ENCODE results near the gene KCNIP4.

The KCNIP4 gene

DNA sequence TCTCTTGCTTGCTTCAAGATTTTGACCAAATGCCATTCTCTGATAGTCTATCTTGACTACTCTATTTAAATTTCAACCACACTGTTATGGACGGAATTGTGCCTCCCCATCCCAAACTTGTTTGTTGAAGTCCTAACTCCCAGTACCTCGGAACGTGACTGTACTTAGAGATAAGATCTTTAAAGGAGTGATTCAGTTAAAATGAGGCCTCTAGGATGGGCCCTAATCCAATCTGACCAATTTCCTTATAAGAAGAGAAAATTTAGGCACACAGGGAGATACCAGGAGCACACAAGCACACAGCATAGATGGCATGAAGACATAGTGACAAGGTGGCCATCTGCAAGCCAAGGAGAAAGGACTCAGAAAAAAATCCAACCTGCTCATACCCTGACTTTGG, 269.9 kb downstream of the KCNIP4 start:
- DNase-seq = no peak

DNA sequence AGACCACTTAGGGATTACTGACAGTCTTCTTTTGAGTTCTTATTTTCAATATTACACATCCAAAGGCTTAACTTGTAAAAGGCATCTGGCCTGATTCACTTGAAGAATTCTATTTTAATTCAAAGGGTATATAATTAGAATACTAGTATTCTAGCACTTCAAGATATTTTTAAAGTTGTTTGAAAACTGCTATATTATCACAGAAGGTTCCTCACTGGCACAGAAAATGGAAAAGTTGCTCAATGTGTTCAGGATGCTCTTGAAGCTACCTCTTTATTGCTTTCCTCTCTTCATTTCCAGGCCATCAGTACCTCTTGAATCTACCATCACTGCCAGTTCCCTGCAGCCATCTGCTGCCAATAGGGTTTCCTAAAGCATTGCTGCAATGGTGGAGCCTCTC, 271.4 kb downstream of the KCNIP4 start:
- no peak for DNase-seq

DNA sequence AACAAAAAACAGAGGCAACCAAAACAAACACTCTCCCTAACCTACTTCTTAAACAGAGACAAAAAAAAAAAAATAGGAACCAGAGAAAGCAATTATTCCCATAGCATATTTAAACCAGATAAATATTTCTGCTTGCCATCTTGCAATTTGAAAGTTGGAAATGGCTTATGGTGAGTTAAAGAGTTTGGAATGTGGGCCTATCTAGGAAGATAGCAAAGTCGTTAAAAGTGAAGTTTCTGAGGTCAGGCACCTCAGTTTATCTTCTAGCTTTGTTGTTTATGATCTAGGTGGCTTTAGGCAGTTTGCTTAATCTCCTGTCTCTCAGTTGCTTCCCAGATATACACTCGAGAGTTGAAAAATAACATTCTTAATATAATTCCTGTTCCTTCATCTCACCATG, 284.2 kb downstream of the KCNIP4 start:
- DNase-seq = no peak

DNA sequence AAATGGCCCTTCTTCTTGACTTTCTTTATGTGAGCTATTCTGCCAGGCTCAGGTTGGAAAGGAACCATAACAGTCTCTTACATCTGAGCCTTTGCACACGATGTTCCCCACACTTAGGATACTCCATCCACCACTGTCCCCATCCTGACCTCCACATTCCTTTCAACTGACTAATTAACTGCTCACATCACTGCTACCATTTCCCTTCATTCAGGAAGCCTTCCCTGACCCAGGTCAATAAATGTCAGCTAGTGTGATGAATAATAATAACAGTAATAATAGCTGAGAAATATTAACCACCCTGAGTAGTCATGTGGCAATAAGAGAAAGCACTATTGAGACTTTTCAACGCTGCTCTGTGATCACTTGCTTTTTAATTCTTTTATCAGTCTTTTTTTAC, 291.7 kb downstream of the KCNIP4 start:
- no peak for DNase-seq

DNA sequence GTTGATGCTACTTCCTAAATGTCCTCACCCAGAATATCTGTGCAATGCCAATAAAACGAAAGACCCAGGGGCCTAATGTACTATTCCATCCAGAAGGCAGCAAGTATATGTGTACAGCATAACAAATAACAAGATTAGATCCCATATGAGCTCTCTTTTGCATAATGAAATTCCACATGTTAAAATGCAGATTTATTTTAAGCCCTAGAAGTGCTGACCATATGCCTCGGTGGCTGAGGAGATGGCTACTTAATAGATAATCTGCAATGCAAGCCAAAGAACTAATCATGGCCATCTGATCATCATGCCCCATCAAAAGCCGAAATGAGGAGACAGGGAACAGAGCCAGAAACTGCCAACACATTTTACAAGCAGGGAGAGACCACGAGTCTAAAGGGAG, 293.5 kb downstream of the KCNIP4 start:
- DNase-seq = no peak

DNA sequence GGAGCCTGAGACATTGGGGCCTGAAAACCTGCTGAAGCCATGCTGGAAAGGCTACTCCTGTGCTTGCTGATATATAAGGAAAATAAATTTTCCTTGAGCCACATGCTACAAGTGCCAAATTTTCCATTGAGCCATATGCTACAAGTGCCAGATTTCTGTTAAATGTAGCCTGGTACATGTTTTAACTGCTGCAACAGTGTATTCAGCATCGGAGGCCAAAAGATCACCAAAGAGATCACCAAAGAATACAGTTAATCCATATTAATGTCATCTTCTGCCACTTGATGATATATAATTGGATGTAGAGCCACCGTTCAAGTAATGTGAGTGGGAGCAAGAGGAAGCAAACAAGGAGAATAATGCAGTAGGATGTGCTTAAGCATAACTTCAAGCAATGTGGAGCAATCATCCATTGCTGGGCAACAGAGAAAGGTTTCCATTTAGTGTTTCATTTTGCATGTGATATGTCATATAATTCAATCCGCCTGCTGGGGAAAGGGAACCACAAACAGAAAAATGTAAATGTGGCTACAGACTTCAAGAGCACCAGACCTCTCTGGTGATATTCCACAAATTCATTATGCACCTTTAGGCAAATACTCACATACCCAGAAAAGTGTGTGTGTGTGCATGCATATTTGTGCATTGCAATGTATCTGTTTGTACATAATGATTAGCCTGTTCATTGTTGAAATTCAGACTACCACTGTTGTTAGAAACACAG, 295.9 kb downstream of the KCNIP4 start:
- DNase-seq = no peak

DNA sequence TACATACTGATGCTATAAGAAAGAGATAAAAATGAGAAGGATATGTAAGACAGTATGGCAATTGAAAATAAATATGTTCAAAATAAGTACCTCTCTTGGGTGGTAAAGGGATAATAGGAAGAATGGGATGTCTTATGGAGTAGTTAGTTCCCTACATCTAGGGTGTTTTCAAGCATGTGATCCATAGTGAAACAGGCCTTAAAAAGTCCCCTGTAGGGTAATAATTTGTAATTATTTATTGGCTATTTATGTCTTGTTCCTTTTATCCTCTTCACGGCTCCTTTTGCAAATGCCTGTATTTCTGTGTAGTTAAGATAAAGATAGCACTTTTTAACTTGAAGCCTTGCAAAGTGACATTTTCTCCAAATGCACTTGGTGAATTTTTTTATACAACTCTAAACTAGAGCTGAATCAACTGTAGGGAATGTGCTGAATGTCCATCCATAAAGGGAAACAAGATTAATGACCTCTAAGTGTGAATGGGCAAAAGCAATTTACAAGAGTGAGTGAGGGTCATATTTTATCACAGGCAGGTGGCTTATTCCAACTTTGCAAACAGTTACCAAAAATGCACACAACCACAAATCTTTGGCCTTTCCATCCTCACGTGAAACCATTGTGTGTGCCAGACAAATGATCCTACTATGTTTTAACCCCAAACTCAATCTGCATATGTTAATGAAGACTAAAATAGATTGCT, 299.0 kb downstream of the KCNIP4 start:
- DNase-seq = no peak

DNA sequence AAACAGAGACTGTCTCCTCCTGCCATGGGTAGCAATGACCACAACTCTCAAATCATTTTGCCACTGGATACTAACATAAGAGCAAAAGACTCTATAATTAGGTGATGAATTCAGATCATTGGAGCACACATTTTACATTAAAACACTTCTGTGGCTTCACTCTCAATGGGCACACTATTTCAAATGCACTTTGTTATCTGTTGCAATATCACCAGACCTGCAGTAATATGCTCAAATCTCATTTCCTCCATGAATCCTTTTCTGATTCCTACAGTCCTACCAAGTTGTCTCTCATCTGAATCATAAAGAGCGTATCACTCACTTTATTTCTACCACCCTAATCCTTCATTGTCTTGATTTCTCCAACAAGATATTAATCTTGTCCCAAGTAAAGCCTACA, 302.8 kb downstream of the KCNIP4 start:
- DNase-seq = no peak

DNA sequence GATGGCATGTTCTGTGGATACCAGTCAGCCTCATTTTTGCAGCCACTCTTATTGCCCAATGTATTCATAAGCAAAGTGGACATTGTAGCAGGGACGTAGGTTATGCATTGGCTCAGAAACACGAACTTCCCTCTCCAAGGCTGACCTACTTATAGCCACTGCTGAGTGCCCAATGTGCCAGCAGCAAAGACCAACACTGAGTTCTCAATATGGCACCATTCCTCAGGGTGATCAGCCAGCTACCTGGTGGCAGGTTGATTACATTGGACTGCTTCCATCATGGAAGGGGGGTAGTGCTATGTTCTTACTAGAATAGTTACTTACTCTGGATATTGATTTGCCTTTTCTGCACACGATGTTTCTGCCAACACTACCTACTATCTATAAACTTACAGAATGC, 306.9 kb downstream of the KCNIP4 start:
- DNase-seq = no peak

DNA sequence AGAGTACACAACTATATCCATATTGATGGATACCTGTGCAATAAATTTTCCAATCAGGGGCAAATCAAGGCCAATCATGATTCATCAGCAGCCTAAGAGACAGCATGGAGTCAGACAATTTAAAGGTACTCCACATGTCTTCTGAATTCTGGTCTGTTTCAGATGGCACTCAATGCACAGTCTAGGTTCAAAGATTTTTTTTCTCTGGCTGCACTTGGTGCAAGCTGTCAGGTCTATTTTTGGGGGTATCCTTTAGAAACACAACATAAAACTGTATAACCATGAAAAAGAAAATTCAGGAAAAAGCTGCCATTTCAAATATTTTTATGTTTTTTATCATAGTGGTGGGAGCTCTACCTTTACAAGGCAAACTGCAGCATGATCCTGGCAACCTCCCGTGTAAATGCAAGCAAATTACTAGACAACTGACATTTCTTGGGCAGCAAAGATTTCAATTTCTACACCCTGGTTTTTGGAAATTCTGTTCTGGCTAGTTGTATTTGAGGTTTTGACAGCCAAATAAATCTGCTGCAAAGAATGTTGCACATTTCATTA, 310.3 kb downstream of the KCNIP4 start:
- DNase-seq = no peak

DNA sequence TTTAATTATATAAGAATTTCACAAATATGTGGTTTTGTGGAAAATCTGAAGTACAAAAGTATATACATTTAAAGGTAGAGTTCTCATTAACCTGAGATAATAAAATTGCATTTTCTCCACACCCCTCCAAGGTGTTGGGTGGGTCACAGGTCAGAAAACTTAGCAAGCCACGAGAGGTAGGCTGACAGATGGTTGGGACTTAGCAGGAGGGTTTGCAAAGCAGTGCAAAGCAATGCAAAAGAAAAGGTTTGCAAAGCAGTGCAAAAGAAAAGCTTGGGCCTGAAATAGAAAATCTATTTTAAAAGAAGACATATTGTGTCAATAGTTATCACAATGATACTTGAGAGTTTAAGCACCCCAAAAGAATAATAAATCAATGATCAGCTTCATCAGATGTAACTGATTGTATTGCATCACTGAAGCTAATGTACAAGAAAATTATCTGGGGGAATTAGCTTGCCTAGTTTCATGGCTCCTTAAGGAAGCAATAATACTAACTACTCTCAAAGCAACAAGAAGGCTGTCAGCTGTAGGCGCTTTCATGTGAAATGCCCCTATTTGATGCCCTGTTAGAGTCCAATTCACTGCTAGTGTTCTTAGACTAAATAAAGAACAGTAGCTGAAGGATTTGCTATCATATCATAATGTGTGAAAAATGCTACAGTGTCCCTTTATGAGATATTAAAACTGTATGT, 319.5 kb downstream of the KCNIP4 start:
- no peak for DNase-seq

DNA sequence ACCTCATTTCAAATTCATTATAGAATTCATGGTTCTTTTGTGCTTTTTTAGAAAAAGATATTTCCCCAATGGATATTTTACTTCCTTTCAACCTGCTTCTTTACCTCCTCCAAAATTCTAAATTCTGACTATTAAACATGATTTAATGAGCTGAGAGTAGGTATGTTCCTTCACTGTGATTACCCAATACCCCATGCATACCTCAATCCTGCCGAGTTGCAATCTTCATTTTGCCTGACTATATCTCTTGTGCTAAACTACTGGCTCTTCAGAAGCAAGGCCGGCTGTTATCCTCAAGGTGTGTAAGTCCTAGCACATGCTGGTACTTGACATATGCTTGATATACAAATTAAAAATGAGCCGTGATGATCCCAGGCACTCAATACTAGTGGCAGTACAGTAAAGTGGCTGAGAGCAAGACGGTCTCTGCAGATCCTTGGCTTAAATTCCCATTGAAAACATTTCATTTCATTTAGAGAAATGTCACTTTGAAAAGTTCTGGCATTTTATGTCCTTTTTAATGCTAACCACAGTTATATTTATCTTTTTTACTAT, 320.4 kb downstream of the KCNIP4 start:
- DNase-seq = no peak

DNA sequence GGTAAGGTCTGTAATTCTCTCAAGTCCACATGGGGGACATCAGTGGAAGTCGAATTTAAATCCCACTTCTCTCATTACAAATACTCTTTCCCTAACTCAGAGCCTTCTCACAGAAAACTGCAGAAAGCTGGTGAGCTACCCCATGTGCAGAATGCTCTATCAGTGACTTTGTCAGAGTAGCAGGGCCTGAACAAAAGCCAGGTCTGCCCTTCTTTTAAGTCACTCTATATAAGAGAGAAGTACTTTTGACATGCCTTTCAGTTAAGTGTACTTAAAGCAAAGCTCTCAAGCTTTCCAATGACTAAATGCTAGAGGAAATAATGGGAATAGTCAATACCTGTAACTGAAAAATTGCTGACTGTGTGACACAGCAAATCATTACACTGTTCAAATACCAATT, 323.1 kb downstream of the KCNIP4 start:
- no peak for DNase-seq

DNA sequence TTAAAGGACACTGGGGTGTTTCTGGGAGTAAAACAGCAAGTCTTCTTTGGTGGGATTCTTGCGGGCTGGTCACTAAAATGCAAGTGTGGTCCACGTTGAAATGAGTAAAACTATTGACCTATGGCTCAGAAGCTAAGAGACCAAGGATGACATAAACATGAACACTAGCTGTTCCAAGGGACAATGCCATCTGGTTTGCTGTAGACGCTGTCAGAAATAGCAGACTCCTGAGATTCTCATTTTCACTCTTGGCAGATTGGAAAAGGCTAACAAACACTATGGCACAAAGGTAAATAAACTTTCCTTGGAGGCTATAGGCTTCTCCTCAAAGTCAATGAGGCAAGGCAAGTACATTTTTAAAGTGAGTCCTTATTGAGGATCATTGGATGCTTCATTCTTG, 343.6 kb downstream of the KCNIP4 start:
- no peak for DNase-seq

DNA sequence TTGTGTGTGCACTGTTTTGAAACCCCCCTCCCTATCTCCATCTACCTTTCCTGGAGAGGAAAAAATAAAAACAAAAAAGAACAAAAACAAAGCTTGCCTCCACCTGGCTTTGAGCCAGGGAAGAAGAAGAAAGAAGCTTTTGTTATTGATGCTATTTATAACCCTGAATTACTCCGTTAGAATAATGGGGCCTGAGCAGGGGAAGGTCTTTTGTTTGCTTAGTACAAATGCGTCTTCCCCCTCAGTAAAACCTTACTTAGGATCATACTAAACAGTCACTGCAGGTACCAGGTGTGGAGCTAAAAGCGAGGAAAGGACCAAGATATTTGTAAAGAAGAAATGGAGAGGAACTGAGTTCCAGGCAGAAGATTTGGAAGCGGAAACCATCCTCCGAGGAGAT, 352.1 kb downstream of the KCNIP4 start:
- DNase-seq = no peak

DNA sequence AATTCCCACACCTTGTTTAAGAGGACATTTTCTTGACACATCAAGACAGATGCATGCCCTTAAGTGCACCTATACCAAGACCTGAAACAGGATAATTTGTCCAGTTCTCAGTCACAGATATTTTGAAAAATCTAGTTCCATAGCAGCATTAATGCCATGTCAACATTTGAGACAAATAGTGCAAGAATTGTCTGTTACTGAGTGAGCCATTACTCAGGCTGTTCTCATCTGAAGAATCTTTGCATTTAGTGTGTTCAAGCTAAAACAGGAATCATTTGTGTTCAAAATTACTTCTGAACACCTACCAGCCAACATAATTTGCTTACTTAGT, 354.9 kb downstream of the KCNIP4 start:
- DNase-seq = no peak

DNA sequence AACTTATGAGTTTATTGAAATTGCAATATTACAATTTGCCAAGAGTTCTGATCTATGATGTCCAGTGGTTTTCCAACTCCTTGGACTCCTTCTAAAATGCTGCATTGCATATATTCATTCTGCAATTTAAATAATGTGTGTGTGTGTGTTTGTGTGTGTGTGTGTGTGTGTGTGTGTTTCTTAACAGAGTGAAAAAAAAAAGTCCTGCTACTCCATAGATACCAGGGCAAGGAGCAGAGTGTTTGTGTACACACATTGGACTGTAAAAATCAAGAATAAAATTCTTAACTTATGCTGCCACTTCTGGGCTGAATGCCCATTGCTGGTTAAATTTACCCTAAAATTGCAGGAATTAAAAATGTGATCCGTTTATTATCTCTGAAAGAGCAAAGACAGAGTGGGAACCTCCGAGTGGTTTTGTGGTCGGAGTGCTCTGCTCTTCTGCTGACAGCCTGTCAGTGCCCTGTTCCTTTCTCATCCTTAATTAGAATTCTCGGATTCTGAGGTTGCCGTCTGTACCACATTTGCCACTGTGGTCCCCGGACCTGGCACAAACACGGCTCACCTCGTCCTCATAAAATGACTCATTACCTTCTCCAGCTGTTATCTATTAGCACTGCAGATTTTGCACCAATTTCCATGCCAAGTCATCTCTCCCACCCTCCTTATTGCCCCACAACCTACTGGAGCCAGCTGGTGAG, 355.5 kb downstream of the KCNIP4 start:
- no peak for DNase-seq

DNA sequence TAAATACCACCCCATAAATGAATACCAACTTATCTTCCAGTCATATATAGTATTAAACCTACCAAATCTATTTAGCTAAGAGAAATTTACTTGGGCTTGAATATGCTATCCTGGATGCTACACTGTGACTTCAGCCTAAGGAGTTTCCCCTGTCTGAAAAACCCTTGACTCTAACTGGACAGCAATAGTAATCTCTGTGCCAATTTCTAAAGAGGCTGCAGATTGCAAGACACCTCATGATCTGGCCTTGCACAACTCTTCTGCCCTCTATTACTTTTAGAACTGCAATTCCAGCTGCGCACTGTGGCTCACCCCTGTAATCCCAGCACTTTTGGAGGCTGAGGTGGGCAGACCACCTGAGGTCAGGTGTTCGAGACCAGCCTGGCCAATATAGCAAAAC, 371.5 kb downstream of the KCNIP4 start:
- no peak for DNase-seq

DNA sequence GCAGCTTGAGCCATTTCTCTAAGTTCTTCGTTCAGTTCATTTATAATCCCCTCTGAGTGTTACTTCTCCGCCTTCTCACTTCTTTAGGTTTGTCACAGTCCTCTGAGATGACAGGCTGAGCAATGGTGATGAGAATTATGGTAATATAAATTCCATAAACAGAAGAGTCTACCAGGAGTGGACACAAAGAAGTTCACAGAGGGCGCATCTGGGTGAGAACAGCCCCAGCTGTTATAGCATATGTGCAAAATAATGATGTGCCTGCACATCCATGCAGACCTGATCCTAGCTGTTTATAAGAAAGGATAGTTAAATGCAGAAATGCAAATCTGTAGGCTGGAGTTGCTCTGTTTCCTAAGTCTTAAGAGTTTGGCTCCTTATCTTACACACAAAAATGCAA, 377.5 kb downstream of the KCNIP4 start:
- no peak for DNase-seq

DNA sequence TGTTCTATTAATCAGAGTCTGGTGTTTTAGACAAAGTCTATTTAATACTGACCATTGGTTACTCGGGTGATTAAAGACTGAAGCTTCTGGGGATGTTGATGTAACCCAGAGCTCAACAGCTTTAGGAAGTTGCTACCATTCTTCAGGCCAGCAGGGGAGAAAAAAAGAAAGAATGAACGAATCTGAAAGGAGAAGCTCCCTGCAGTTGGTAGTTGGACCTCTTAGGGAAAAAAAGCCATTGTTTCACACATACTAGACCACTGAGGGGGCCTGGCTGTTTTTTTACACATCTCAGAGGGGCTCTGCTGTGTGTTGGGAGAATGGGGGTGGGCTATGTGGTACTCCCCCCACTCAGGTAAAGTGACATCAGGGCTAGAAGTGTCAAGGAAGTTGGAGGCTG, 378.9 kb downstream of the KCNIP4 start:
- no peak for DNase-seq

DNA sequence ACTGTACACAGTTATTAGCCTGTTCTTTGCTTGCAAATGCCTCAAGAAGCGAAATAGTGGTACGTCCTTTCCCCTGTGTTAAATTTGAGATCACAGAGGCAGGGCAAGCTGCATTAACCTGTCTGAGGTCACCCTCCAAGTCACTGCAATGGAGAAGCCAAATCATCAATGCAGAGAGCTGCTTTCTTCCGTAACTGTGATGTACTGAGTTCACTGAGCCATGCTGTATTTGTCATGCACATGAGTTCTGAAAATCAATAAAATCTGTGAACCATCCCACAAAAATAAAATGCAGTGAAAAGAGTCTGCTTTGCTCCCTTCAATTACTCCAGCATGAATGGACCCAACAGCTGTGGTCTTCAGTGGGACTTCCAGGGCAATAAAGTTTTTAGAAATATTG, 393.5 kb downstream of the KCNIP4 start:
- DNase-seq = no peak

DNA sequence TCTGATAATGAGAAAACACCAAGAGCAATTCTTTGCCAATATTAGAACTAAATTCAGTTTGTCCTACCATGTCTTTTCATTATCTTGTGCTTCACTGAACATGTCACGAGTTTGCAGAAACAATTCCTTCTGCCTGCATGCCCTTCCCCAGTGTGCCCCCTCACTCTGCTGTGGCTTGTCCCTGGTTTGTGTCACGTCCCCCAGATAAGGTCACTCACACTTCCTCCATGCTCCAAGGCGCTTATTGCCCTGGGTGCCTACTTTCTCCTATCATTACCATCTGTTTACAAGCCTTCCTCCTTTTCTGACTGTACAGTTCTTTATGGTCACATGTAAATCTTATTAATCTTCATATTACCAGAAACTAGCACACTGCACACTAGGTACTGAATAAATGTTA, 394.1 kb downstream of the KCNIP4 start:
- no peak for DNase-seq

DNA sequence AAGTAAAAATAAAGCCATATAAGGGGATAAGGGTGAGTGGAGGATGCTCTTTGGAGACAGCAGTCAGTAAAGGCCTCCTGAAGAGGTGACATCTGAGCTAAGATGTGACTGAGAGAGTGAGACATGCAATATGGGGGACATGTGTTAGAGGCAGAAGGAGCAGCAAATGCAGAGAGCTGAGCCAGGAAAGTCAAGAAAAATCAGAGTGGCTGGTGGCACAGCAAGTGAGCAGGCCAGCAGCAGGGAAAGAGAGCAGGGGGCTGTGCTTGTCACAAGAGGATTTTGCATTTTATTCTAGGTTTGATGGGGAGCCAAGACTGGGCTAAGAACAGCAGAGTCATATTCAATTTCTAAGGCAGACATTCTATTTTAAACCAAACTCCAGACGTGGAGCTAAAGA, 394.5 kb downstream of the KCNIP4 start:
- no peak for DNase-seq

All from activated T-cell treated with anti-CD3 and anti-CD28 coated beads, Interleukin-2, amount 50 U/mL, for 1 hour (primary cell).